IMR-90 (cell line): Measurements from ENCODE around the gene GMCL2.

Source experiments
- FOS ChIP-seq: fragments of 150-350 bp; IDR thresholded peaks from 2 replicates; pipeline ENCODE4 v1.6.1; 2016; ENCODE audit warnings: low read depth, low read length
- MXI1 ChIP-seq: IDR thresholded peaks from 2 replicates; pipeline ENCODE4 v1.6.1; 2012; ENCODE audit warnings: low read depth, mild to moderate bottlenecking, low read length, moderate library complexity, borderline replicate concordance
- POLR2A ChIP-seq: IDR thresholded peaks from 2 replicates; pipeline ENCODE4 v1.6.1; 2012; ENCODE audit warnings: mild to moderate bottlenecking, low read depth, low read length
- RCOR1 ChIP-seq: IDR thresholded peaks from 2 replicates; pipeline ENCODE4 v1.6.1; 2012; ENCODE audit warnings: mild to moderate bottlenecking, low read length, improper control_type of control experiment; ENCODE audit not compliant: insufficient replicate concordance
- SMC3 ChIP-seq: fragments of 150-350 bp; IDR thresholded peaks from 2 replicates; pipeline ENCODE4 v1.6.1; 2016; ENCODE audit warnings: low read depth, mild to moderate bottlenecking, antibody characterized with exemption, low read length, moderate library complexity
- TF ChIP-seq, protein P1 (sequence below): conservative IDR thresholded peaks from 2 replicates; pipeline ENCODE4 v1.5.1; 2012; ENCODE audit warnings: mild to moderate bottlenecking, low read depth, low read length, improper control_type of control experiment
- TF ChIP-seq, protein P2 (sequence below): fragments of 150-350 bp; IDR thresholded peaks from 2 replicates; pipeline ENCODE4 v1.6.1; 2017; ENCODE audit warnings: mild to moderate bottlenecking, antibody characterized with exemption, low read length, low read depth
- TF ChIP-seq, protein P3 (sequence below): fragments of 150-350 bp; IDR thresholded peaks from 2 replicates; pipeline ENCODE4 v1.6.1; 2016; ENCODE audit warnings: low read depth, mild to moderate bottlenecking, low read length, moderate library complexity, borderline replicate concordance

DNA sequence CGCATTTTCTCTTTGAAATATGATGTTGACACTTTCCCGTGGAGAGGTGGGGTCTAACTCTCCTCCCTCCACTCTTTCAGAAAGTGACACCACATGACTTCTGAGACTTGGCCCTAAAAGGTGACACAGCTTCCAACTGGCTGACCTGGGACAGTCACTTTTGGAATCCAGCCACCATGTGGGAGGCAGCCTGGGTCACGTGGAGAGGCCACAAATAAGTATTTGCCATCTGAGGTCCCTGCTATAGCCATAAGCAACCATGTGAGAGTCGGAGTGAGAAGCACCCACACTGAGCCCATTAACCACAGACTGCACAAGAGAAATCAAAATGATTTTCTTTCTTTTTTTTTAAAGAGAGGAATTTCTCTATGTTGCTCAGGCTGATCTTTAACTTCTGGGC, 49.5 kb upstream of the GMCL2 start:
- TF ChIP-seq SMC3 (no peak), MXI1 (no peak), POLR2A (no peak), RCOR1 (no peak), FOS (no peak)
- TF ChIP-seq, protein P1, sequence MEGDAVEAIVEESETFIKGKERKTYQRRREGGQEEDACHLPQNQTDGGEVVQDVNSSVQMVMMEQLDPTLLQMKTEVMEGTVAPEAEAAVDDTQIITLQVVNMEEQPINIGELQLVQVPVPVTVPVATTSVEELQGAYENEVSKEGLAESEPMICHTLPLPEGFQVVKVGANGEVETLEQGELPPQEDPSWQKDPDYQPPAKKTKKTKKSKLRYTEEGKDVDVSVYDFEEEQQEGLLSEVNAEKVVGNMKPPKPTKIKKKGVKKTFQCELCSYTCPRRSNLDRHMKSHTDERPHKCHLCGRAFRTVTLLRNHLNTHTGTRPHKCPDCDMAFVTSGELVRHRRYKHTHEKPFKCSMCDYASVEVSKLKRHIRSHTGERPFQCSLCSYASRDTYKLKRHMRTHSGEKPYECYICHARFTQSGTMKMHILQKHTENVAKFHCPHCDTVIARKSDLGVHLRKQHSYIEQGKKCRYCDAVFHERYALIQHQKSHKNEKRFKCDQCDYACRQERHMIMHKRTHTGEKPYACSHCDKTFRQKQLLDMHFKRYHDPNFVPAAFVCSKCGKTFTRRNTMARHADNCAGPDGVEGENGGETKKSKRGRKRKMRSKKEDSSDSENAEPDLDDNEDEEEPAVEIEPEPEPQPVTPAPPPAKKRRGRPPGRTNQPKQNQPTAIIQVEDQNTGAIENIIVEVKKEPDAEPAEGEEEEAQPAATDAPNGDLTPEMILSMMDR: no peak
- TF ChIP-seq, protein P2, sequence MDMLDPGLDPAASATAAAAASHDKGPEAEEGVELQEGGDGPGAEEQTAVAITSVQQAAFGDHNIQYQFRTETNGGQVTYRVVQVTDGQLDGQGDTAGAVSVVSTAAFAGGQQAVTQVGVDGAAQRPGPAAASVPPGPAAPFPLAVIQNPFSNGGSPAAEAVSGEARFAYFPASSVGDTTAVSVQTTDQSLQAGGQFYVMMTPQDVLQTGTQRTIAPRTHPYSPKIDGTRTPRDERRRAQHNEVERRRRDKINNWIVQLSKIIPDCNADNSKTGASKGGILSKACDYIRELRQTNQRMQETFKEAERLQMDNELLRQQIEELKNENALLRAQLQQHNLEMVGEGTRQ: peak; percentile 48
- TF ChIP-seq, protein P3, sequence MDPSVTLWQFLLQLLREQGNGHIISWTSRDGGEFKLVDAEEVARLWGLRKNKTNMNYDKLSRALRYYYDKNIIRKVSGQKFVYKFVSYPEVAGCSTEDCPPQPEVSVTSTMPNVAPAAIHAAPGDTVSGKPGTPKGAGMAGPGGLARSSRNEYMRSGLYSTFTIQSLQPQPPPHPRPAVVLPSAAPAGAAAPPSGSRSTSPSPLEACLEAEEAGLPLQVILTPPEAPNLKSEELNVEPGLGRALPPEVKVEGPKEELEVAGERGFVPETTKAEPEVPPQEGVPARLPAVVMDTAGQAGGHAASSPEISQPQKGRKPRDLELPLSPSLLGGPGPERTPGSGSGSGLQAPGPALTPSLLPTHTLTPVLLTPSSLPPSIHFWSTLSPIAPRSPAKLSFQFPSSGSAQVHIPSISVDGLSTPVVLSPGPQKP: no peak
